ENCODE results near the gene FAR2.
"Not testable (repeated sequence)": the region's sequence is repeated elsewhere in the genome, so short reads cannot be mapped to it uniquely, and the experiment has no call there.

DNA sequence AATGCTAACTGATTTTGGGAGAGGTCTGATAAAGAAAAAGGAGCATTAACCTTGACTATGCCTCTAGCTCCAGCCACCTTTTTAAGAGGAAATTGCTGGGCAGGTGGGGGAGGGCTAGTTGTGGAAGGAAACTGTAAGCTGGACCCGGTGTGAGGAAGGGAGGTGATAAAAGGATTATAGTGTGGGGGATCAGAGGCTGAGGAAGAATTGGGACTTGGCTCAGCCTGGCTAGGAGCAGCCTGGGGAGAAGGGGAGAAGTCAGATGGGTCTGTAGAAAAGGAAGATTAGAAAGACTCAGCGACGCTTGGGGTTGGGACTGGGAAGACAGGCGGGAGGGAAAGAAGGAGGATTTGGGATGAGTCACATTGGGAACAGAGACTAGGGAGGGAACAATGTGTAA is 10.2 kb upstream of the FAR2 start:
- TF ChIP-seq, protein P1, sequence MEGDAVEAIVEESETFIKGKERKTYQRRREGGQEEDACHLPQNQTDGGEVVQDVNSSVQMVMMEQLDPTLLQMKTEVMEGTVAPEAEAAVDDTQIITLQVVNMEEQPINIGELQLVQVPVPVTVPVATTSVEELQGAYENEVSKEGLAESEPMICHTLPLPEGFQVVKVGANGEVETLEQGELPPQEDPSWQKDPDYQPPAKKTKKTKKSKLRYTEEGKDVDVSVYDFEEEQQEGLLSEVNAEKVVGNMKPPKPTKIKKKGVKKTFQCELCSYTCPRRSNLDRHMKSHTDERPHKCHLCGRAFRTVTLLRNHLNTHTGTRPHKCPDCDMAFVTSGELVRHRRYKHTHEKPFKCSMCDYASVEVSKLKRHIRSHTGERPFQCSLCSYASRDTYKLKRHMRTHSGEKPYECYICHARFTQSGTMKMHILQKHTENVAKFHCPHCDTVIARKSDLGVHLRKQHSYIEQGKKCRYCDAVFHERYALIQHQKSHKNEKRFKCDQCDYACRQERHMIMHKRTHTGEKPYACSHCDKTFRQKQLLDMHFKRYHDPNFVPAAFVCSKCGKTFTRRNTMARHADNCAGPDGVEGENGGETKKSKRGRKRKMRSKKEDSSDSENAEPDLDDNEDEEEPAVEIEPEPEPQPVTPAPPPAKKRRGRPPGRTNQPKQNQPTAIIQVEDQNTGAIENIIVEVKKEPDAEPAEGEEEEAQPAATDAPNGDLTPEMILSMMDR (IDR thresholded peaks at IDR 0.05) = not testable (repeated sequence)
- TF ChIP-seq EZH2 (IDR thresholded peaks at IDR 0.05) = not testable (repeated sequence)

All from neural progenitor cell (in vitro differentiated cells).